KMS-11 (cell line): ENCODE results near the gene TANC2.

ENCODE experiments used
- H2AFZ ChIP-seq: fragments of 200-600 bp; sonication (generic); 2 replicates; pipeline ENCODE4 v1.6.1; 2016; ENCODE audit warnings: antibody characterized with exemption, mixed run types, low read depth
- H3K27ac ChIP-seq: fragments of 200-600 bp; sonication (generic); 2 replicates; pipeline ENCODE4 v1.6.1; 2016; ENCODE audit warnings: mild to moderate bottlenecking, mixed run types
- H3K27me3 ChIP-seq: fragments of 200-600 bp; sonication (generic); 2 replicates; pipeline ENCODE4 v1.6.1; 2017; ENCODE audit warnings: mild to moderate bottlenecking, low read depth, mixed run types, moderate library complexity; ENCODE audit not compliant: insufficient read depth
- H3K36me3 ChIP-seq: fragments of 200-600 bp; sonication (generic); 2 replicates; pipeline ENCODE4 v1.6.1; 2017; ENCODE audit warnings: mild to moderate bottlenecking, mixed run types; ENCODE audit not compliant: insufficient read depth
- H3K4me1 ChIP-seq: fragments of 200-600 bp; sonication (generic); 2 replicates; pipeline ENCODE4 v1.6.1; 2016; ENCODE audit warnings: mild to moderate bottlenecking, low read depth, mixed run types; ENCODE audit not compliant: poor library complexity, severe bottlenecking
- H3K4me2 ChIP-seq: fragments of 200-600 bp; sonication (generic); 2 replicates; pipeline ENCODE4 v1.7.0; 2016; ENCODE audit warnings: mild to moderate bottlenecking, mixed run types
- H3K4me3 ChIP-seq: fragments of 200-600 bp; sonication (generic); IDR thresholded peaks from 2 replicates; pipeline ENCODE4 v1.6.1; 2017; ENCODE audit warnings: low read depth, low read length, mixed read lengths; ENCODE audit not compliant: insufficient read depth
- H3K79me2 ChIP-seq: fragments of 200-600 bp; sonication (generic); 2 replicates; pipeline ENCODE4 v1.6.1; 2016; ENCODE audit warnings: low read depth, mixed run types; ENCODE audit not compliant: insufficient read depth
- H3K9ac ChIP-seq: fragments of 200-600 bp; sonication (generic); 2 replicates; pipeline ENCODE4 v1.6.1; 2016; ENCODE audit warnings: mild to moderate bottlenecking, mixed run types
- H4K20me1 ChIP-seq: fragments of 200-600 bp; sonication (generic); 2 replicates; pipeline ENCODE4 v1.6.1; 2016; ENCODE audit warnings: mild to moderate bottlenecking, mixed run types; ENCODE audit not compliant: insufficient read depth
- CTCF ChIP-seq: fragments of 200-600 bp; sonication (generic); conservative IDR thresholded peaks from 2 replicates; pipeline ENCODE4 v1.6.1; 2017; ENCODE audit warnings: low read depth, mild to moderate bottlenecking, antibody characterized with exemption, low read length, moderate library complexity, mixed read lengths

Gene TANC2

GRCh38 chr17:62986549-62986948 is 20.5 kb downstream of the TANC2 start:
- no peaks in the 10 kb centered on the region for H4K20me1 ChIP-seq

GRCh38 chr17:62987136-62987535 is 21.1 kb downstream of the TANC2 start:
- no peaks in the 10 kb centered on the region for H3K27me3 ChIP-seq
- H3K9ac ChIP-seq: no peak overlapping the region
- no peak overlapping the region for H3K27ac ChIP-seq
- TF ChIP-seq CTCF: peak; percentile 61
- no peak overlapping the region for H2AFZ ChIP-seq
- no peak overlapping the region for H3K4me2 ChIP-seq
- no peaks in the 10 kb centered on the region for H3K36me3 ChIP-seq
- H3K79me2 ChIP-seq: no peaks in the 10 kb centered on the region
- H4K20me1 ChIP-seq: no peaks in the 10 kb centered on the region
- H3K4me1 ChIP-seq: no peaks in the 10 kb centered on the region
- H3K4me3 ChIP-seq: no peak overlapping the region

More at GRCh38 chr17:62986549-62986948, 20.5 kb downstream of the TANC2 start:
- Histone ChIP-seq H3K4me3 (no peak overlapping the region), H3K4me1 (no peaks in the 10 kb centered on the region), H3K36me3 (no peaks in the 10 kb centered on the region), H3K27me3 (no peaks in the 10 kb centered on the region), H3K27ac (no peak overlapping the region), H2AFZ (no peak overlapping the region), H3K79me2 (no peaks in the 10 kb centered on the region), H3K9ac (no peak overlapping the region), H3K4me2 (no peak overlapping the region)
- TF ChIP-seq CTCF: no peak

GRCh38 chr17:62989501-62989900 is 23.5 kb downstream of the TANC2 start:
- no peaks in the 10 kb centered on the region for H3K4me1 ChIP-seq
- H3K27me3 ChIP-seq: no peaks in the 10 kb centered on the region
- no peaks in the 10 kb centered on the region for H4K20me1 ChIP-seq
- H3K27ac ChIP-seq: no peak overlapping the region
- H3K4me2 ChIP-seq: no peak overlapping the region
- H3K36me3 ChIP-seq: no peaks in the 10 kb centered on the region
- H3K4me3 ChIP-seq: no peak overlapping the region
- H3K9ac ChIP-seq: no peak overlapping the region
- no peak overlapping the region for H2AFZ ChIP-seq
- H3K79me2 ChIP-seq: no peaks in the 10 kb centered on the region
- no peak for TF ChIP-seq CTCF

- no peak overlapping the region for H2AFZ ChIP-seq
- no peak overlapping the region for H3K4me3 ChIP-seq
- no peaks in the 10 kb centered on the region for H3K4me1 ChIP-seq
- no peak overlapping the region for H3K4me2 ChIP-seq
- H3K27ac ChIP-seq: no peak overlapping the region
- no peaks in the 10 kb centered on the region for H3K27me3 ChIP-seq
- H3K79me2 ChIP-seq: no peaks in the 10 kb centered on the region
- no peaks in the 10 kb centered on the region for H4K20me1 ChIP-seq
- H3K36me3 ChIP-seq: no peaks in the 10 kb centered on the region
- no peak for TF ChIP-seq CTCF
- H3K9ac ChIP-seq: no peak overlapping the region
Measured at GRCh38 chr17:62994931-62995330, 28.9 kb downstream of the TANC2 start.

GRCh38 chr17:62995377-62995885 is 29.4 kb downstream of the TANC2 start:
- no peak overlapping the region for H3K27ac ChIP-seq
- no peak overlapping the region for H3K9ac ChIP-seq
- H3K79me2 ChIP-seq: no peaks in the 10 kb centered on the region
- no peak overlapping the region for H3K4me2 ChIP-seq
- no peaks in the 10 kb centered on the region for H4K20me1 ChIP-seq
- H3K27me3 ChIP-seq: no peaks in the 10 kb centered on the region
- H3K4me3 ChIP-seq: no peak overlapping the region
- peak; percentile 68; the same call in 1 of the 2 replicates for TF ChIP-seq CTCF
- H3K36me3 ChIP-seq: no peaks in the 10 kb centered on the region
- H3K4me1 ChIP-seq: no peaks in the 10 kb centered on the region
- no peak overlapping the region for H2AFZ ChIP-seq
